Tibial artery (tissue), 4 donors: ENCODE data around the gene POLR1B.
"Not testable (repeated sequence)": the region's sequence is repeated elsewhere in the genome, so short reads cannot be mapped to it uniquely, and the experiment has no call there.

Experiments used
- DNase-seq, 2 donors: peaks; one replicate each; pipeline ENCODE4 v3.0.0-alpha.2; 2019
- H3K27ac ChIP-seq, 2 donors: fragments of 200-600 bp; sonication (generic) in 1 of 2; 1 replicate in 1 of 2; 2 replicates in 1 of 2; pipeline ENCODE4 v1.5.1; 2018 to 2019; ENCODE audit warnings: mild to moderate bottlenecking in 1 of 2
- H3K27me3 ChIP-seq, 2 donors: fragments of 200-600 bp; sonication (generic) in 1 of 2; one replicate each; pipeline versions ENCODE4 v1.5.1 to v1.6.0; 2016 to 2019
- H3K36me3 ChIP-seq, 3 donors: fragments of 200-600 bp; sonication (generic) in 2 of 3; one replicate each; pipeline ENCODE4 v1.5.1; 2016 to 2019; ENCODE audit warnings: mild to moderate bottlenecking in 2 of 3
- H3K4me1 ChIP-seq, 4 donors: fragments of 200-600 bp; sonication (generic) in 2 of 4; 1 replicate in 3 of 4; 2 replicates in 1 of 4; pipeline ENCODE4 v1.5.1; 2016 to 2019
- H3K4me3 ChIP-seq, 2 donors: fragments of 200-600 bp; sonication (generic) in 1 of 2; 1 replicate in 1 of 2; 2 replicates in 1 of 2; pipeline ENCODE4 v1.5.1; 2018 to 2019; ENCODE audit warnings: mild to moderate bottlenecking in 2 of 2
- H3K9me3 ChIP-seq, 3 donors: fragments of 200-600 bp; sonication (generic) in 1 of 3; one replicate each; pipeline ENCODE4 v1.5.1; 2016 to 2019
- intact Hi-C: fragments of 100-400 bp; cut with DNase I; formaldehyde crosslinking; loops from one replicate; pipeline ENCODE4 v1.15.0; 2023; ENCODE audit warnings: low total_unique reads
- TF ChIP-seq, protein P1 (sequence below), 2 experiments: fragments of 200-600 bp in 1 of 2; fragments of 450-650 bp in 1 of 2; IDR thresholded peaks; one replicate each; pipeline ENCODE4 v1.5.1; 2017 to 2019; ENCODE audit warnings: antibody characterized with exemption in 2 of 2, mild to moderate bottlenecking in 1 of 2, moderate library complexity in 1 of 2

The POLR1B gene

DNA sequence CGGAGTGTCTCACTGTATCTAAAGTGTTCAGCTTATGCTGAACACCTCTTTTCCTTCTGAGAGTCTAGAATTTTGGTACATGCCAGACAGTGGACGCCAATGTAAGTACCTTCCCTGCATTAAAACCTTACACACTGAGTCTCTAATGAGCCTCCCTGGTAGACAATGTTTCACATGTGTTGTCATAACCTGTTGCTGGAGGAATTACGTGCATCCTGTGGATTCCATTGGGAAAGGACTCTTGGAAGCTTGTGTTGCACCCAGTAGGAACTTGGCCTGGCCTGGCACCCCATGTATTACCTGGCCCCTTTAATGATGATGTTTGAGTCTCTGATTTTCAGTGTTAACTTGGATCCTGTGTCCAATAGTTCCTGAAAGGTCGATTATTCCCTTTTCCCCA lies 62.7 kb downstream of the POLR1B start:
- H3K4me1 ChIP-seq, result peaks cover 0 to 8% (median 1%) of the 10 kb centered on the region in 4 donors
- H3K36me3 ChIP-seq, result no peaks in the 10 kb centered on the region
- no peaks in the 10 kb centered on the region for H3K27me3 ChIP-seq
- no peaks in the 10 kb centered on the region for H3K9me3 ChIP-seq
- H3K27ac ChIP-seq, result no peak overlapping the region
- TF ChIP-seq, protein P1, sequence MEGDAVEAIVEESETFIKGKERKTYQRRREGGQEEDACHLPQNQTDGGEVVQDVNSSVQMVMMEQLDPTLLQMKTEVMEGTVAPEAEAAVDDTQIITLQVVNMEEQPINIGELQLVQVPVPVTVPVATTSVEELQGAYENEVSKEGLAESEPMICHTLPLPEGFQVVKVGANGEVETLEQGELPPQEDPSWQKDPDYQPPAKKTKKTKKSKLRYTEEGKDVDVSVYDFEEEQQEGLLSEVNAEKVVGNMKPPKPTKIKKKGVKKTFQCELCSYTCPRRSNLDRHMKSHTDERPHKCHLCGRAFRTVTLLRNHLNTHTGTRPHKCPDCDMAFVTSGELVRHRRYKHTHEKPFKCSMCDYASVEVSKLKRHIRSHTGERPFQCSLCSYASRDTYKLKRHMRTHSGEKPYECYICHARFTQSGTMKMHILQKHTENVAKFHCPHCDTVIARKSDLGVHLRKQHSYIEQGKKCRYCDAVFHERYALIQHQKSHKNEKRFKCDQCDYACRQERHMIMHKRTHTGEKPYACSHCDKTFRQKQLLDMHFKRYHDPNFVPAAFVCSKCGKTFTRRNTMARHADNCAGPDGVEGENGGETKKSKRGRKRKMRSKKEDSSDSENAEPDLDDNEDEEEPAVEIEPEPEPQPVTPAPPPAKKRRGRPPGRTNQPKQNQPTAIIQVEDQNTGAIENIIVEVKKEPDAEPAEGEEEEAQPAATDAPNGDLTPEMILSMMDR (IDR thresholded peaks at IDR 0.05), result no peak
- intact Hi-C loops, result loop anchor here (5.0 kb wide), 1 partner anchor 122 kb away; no protein-coding TSS in a partner anchor
- H3K4me3 ChIP-seq, result no peak overlapping the region
- DNase-seq, result no peak

DNA sequence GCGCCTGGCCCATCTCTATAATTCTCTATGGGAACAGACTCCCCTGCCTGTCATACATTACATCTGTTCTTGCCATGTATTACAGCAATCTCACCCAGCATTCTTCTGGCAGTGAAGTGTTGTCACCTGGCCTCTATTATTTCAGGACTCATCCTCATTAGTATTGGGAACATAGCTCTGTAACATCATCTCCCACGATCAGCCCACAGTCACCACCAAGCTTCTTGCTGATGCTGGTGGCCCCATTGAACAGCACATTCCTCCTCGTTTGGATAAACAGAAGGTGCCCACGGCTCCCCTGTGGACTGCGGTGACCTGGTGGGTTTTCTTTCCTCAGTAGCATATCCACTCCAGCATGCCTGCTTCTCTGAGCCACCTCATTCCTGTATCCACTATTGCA lies 63.7 kb downstream of the POLR1B start:
- TF ChIP-seq, protein P1 (IDR thresholded peaks at IDR 0.05), result no peak
- no peak for DNase-seq
- Histone ChIP-seq H3K27me3 (no peaks in the 10 kb centered on the region), H3K4me3 (no peak overlapping the region), H3K4me1 (no peaks in the 10 kb centered on the region), H3K27ac (no peak overlapping the region), H3K36me3 (no peaks in the 10 kb centered on the region), H3K9me3 (no peaks in the 10 kb centered on the region)
- intact Hi-C loops, result no loop called here

DNA sequence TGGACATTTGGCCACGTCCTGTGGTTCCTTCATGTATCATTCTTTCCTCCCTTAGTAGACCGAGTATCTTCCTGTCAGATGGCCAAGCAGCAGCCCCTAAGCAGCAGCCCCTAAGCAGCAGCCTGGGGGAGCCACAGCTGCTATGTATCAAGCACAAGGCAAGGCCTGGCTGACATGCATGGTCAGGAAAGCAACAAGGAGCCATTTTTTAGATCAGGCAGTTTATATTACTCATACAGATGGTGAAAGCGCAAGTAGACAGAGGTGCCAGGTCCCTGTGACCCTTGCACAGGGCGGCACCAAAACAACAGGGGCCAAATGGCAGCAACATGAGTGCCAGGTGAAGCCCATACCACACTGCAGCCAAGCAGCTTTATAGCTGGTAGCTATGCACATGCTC lies 64.3 kb downstream of the POLR1B start:
- no peak for DNase-seq
- no peaks in the 10 kb centered on the region for H3K36me3 ChIP-seq
- TF ChIP-seq, protein P1 (IDR thresholded peaks at IDR 0.05), result no peak
- no peaks in the 10 kb centered on the region for H3K9me3 ChIP-seq
- H3K27me3 ChIP-seq, result no peaks in the 10 kb centered on the region
- no peak overlapping the region for H3K27ac ChIP-seq
- intact Hi-C loops, result no loop called here
- H3K4me3 ChIP-seq, result no peak overlapping the region
- no peaks in the 10 kb centered on the region for H3K4me1 ChIP-seq

DNA sequence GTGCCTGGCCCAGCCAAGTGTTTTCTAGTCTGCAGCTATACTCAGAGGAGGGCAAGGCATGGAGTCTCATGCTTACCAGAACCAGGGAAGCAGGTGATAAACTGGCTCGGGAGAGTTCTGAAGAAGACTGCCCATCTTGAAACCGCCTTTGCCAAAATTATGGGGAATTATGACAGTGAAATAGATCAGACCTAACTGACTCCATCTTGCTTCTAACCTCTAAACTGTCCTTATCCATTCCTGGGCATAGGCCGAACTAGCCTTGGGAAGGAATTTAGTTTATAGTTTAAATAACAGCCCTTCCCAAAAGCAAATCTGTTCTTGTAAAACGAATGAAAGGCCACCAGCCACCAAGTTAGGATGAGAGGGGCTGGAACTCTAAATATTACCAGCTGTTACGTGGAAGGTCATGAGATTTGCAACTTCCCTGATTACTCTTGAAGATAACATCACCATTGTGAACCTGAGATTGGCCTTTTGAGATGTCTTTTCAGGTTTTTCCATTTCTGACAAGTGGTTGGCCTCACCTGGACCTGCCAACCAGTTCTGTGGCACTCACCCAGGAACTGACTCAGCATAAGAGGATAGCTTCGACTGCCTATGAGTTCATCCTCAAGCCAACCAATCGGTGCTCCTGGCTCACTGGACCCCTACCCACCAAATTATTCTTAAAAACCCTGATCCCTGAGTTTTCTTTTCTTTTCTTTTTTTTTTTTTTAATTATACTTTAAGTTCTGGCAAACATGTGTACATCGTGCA lies 65.6 kb downstream of the POLR1B start:
- H3K9me3 ChIP-seq, result no peaks in the 10 kb centered on the region
- TF ChIP-seq, protein P1 (IDR thresholded peaks at IDR 0.05), result no peak
- no peak for DNase-seq
- H3K27me3 ChIP-seq, result no peaks in the 10 kb centered on the region
- no peak overlapping the region for H3K27ac ChIP-seq
- no peaks in the 10 kb centered on the region for H3K36me3 ChIP-seq
- H3K4me1 ChIP-seq, result no peaks in the 10 kb centered on the region
- intact Hi-C loops, result no loop called here
- H3K4me3 ChIP-seq, result no peak overlapping the region

DNA sequence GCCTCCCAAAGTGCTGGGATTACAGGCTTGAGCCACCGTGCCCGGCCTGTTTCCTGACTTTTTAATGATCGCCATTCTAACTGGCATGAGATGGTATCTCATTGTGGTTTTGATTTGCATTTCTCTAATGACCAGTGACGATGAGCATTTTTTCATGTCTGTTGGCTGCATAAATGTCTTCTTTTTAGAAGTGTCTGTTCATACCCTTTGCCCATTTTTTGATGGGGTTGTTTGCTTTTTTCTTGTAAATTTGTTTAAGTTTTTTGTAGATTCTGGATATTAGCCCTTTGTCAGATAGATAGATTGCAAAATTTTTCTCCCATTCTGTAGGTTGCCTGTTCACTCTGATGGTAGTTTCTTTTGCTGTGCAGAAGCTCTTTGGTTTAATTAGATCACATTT lies 67.1 kb downstream of the POLR1B start:
- H3K4me1 ChIP-seq, H3K9me3 ChIP-seq, H3K4me3 ChIP-seq, H3K27me3 ChIP-seq, intact Hi-C loops, H3K27ac ChIP-seq, DNase-seq, H3K36me3 ChIP-seq: not testable (repeated sequence)

DNA sequence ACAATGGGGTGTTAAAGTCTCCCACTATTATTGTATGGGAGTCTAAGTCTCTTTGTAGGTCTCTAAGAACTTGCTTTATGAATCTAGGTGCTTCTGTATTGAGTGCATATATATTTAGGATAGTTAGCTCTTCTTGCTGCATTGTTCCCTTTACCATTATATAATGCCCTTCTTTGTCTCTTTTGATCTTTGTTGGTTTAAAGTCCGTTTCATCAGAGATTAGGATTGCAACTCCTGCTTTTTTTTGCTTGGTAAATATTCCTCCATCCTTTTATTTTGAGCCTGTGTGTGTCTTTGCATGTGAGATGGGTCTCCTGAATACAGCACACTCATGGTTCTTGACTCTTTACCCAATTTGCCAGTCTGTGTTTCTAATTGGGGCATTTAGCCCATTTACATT lies 70.0 kb downstream of the POLR1B start:
- H3K27ac ChIP-seq, intact Hi-C loops, H3K9me3 ChIP-seq, H3K36me3 ChIP-seq, DNase-seq, H3K4me3 ChIP-seq, H3K4me1 ChIP-seq, H3K27me3 ChIP-seq: not testable (repeated sequence)
